Panc1 (cell line): ENCODE data around the gene PDCL3. TPM values are rescaled to one million over a fixed set of nuclear protein-coding genes. Genes with fewer than 3 reads are reported as not detected.

Source experiments
- ATAC-seq: fragments of 200-7000 bp; cut with Tn5 transposase; 2 replicates; pipeline ENCODE4 v1.9.1; 2020; ENCODE audit warnings: mild to moderate bottlenecking, moderate library complexity
- BruUV-seq: library from RNA; stranded (reverse); fragments of 400-500 nt; replicated peaks from 2 replicates; lab custom pipeline; 2021; lab: Mats Ljungman, UMichigan
- CTCF ChIA-PET: fragments of 300-600 bp; sonication (Branson Sonifier 250); formaldehyde crosslinking; loops from one replicate; lab custom pipeline; 2022; ENCODE audit warnings: antibody characterized with exemption; lab: Charles Lee
- POLR2A ChIA-PET: fragments of 300-600 bp; sonication (Branson Sonifier 250); formaldehyde crosslinking; loops from one replicate; lab custom pipeline; 2022; ENCODE audit warnings: antibody characterized with exemption; lab: Charles Lee
- DNase-seq: peaks from one replicate; pipeline ENCODE4 v3.0.0-alpha.2; 2010; ENCODE audit warnings: low read depth, low spot score
- H3K27ac ChIP-seq: 2 replicates; pipeline ENCODE4 v1.5.1; 2011; ENCODE audit warnings: mild to moderate bottlenecking, low read length, inconsistent platforms
- H3K27me3 ChIP-seq: fragments of 200-500 bp; sonication (Bioruptor generic); 2 replicates; pipeline ENCODE4 v1.6.0; 2014; ENCODE audit warnings: low read length, inconsistent platforms; ENCODE audit not compliant: control insufficient read depth, insufficient read depth
- H3K36me3 ChIP-seq: fragments of 200-500 bp; sonication (Bioruptor generic); 2 replicates; pipeline ENCODE4 v1.5.1; 2014; ENCODE audit warnings: inconsistent platforms, mild to moderate bottlenecking, low read length, moderate library complexity; ENCODE audit not compliant: control insufficient read depth, insufficient read depth
- H3K4me1 ChIP-seq: 2 replicates; pipeline ENCODE4 v1.5.1; 2011; ENCODE audit warnings: inconsistent platforms, mild to moderate bottlenecking, low read length, moderate library complexity; ENCODE audit not compliant: control insufficient read depth, insufficient read depth
- H3K4me3 ChIP-seq, 2 experiments: 2 replicates each; pipeline ENCODE4 v1.5.1; 2011 to 2012; ENCODE audit warnings: low read depth in 2 of 2, low read length in 2 of 2, mild to moderate bottlenecking in 2 of 2, inconsistent platforms in 1 of 2, moderate library complexity in 1 of 2
- H3K9me3 ChIP-seq: fragments of 200-500 bp; sonication (Bioruptor generic); 2 replicates; pipeline ENCODE4 v1.5.1; 2014; ENCODE audit warnings: low read depth, mild to moderate bottlenecking, inconsistent platforms, low read length, moderate library complexity; ENCODE audit not compliant: control insufficient read depth, insufficient read depth
- CTCF ChIP-seq: fragments of 450-650 bp; IDR thresholded peaks from 2 replicates; pipeline ENCODE4 v1.5.1; 2017; ENCODE audit warnings: mild to moderate bottlenecking
- POLR2AphosphoS5 ChIP-seq: IDR thresholded peaks from 2 replicates; pipeline ENCODE4 v1.6.1; 2012; ENCODE audit warnings: mild to moderate bottlenecking, low read depth, low read length, moderate library complexity
- REST ChIP-seq, 2 experiments: IDR thresholded peaks; 2 replicates each; pipeline ENCODE4 v1.6.1; 2011 to 2012; ENCODE audit warnings: low read depth in 2 of 2, control low read depth in 1 of 2, low read length in 1 of 2, mild to moderate bottlenecking in 1 of 2, moderate library complexity in 1 of 2; ENCODE audit not compliant: insufficient read depth in 1 of 2
- SIN3A ChIP-seq: IDR thresholded peaks from 2 replicates; pipeline ENCODE4 v1.6.1; 2012; ENCODE audit warnings: low read depth, mild to moderate bottlenecking, low read length, moderate library complexity, borderline replicate concordance; ENCODE audit not compliant: insufficient read depth
- TCF7L2 ChIP-seq: IDR thresholded peaks from 2 replicates; pipeline ENCODE4 v1.6.1; 2011; ENCODE audit warnings: mild to moderate bottlenecking, low read depth, low read length, inconsistent platforms
- in situ Hi-C: cut with HindIII; loops from 2 replicates; pipeline ENCODE4 v1.10.0; 2016; ENCODE audit warnings: low sequenced_read_pairs, low pct_unique_long_range_greater_than_20kb
- intact Hi-C: fragments of 100-400 bp; cut with micrococcal nuclease; formaldehyde crosslinking; loops from one replicate; pipeline ENCODE4 v1.10.0; 2022; ENCODE audit not compliant: unreplicated experiment
- total RNA-seq: library from RNA; stranded (reverse); gene quantifications from one replicate; pipeline ENCODE4 v1.2.1, GENCODE V29; 2021; ENCODE audit not compliant: unreplicated experiment

The PDCL3 gene
- total RNA-seq, 1 experiment from 2014 or later: 43.1 TPM

- no peaks in the 10 kb centered on the region; the same call in 1 of the 2 replicates for H3K27me3 ChIP-seq
- H3K27ac ChIP-seq: no peak overlapping the region
- TF ChIP-seq SIN3A: no peak
- TF ChIP-seq CTCF: no peak
- POLR2A ChIA-PET: no interaction called here
- intact Hi-C loops (no loop called here), in situ Hi-C loops (no loop called here)
- no peaks in the 10 kb centered on the region for H3K4me1 ChIP-seq
- no peak overlapping the region for H3K4me3 ChIP-seq
- ATAC-seq (no peak), DNase-seq (no peak)
- no peaks in the 10 kb centered on the region for H3K36me3 ChIP-seq
- CTCF ChIA-PET: no interaction called here
- BruUV-seq: no TSS peak
- no peaks in the 10 kb centered on the region for H3K9me3 ChIP-seq
Measured at GRCh38 chr2:100529900-100530299, 32.9 kb upstream of the PDCL3 start.

- intact Hi-C loops (no loop called here), in situ Hi-C loops (no loop called here)
- DNase-seq (no peak), ATAC-seq (no peak)
- H3K27ac ChIP-seq: no peak overlapping the region
- no peaks in the 10 kb centered on the region for H3K9me3 ChIP-seq
- no peaks in the 10 kb centered on the region for H3K36me3 ChIP-seq
- no peaks in the 10 kb centered on the region; the same call in 1 of the 2 replicates for H3K27me3 ChIP-seq
- ChIA-PET POLR2A (no interaction called here), CTCF (interaction anchor here (0.6 to 0.7 kb wide), 2 partner anchors 16 to 58 kb away, joined by 4 to 9 read pairs; no protein-coding TSS in a partner anchor)
- no peaks in the 10 kb centered on the region for H3K4me1 ChIP-seq
- BruUV-seq: no TSS peak
- H3K4me3 ChIP-seq: no peak overlapping the region
- TF ChIP-seq SIN3A (no peak), TCF7L2 (no peak), POLR2AphosphoS5 (no peak), CTCF (no peak), REST (IDR thresholded peaks at IDR 0.05; ENCODE audit: insufficient read depth in 1 of 2, low read depth in 2 of 2, low read length in 1 of 2) (no peak)
Measured at GRCh38 chr2:100535855-100536254, 26.9 kb upstream of the PDCL3 start.
